ENCODE data around the gene ISLR2. TPM values are rescaled to one million over a fixed set of nuclear protein-coding genes. Genes with fewer than 3 reads are reported as not detected.

ISLR2 gene
- total and polyA plus RNA-seq, 2 donors (not counting 3 experiments of a cell fraction or from before 2014, with no cell fraction given), result not detected

GRCh38 chr15:74174219-74174957 lies 44.0 kb downstream of the ISLR2 start:
- no peak for TF ChIP-seq GATA2 (IDR thresholded peaks at IDR 0.05; ENCODE audit: insufficient read depth, insufficient read length, low read depth, low read length)
- TF ChIP-seq MYC (IDR thresholded peaks at IDR 0.05; ENCODE audit: low read depth, low read length), result no peak
- TF ChIP-seq, protein P1, sequence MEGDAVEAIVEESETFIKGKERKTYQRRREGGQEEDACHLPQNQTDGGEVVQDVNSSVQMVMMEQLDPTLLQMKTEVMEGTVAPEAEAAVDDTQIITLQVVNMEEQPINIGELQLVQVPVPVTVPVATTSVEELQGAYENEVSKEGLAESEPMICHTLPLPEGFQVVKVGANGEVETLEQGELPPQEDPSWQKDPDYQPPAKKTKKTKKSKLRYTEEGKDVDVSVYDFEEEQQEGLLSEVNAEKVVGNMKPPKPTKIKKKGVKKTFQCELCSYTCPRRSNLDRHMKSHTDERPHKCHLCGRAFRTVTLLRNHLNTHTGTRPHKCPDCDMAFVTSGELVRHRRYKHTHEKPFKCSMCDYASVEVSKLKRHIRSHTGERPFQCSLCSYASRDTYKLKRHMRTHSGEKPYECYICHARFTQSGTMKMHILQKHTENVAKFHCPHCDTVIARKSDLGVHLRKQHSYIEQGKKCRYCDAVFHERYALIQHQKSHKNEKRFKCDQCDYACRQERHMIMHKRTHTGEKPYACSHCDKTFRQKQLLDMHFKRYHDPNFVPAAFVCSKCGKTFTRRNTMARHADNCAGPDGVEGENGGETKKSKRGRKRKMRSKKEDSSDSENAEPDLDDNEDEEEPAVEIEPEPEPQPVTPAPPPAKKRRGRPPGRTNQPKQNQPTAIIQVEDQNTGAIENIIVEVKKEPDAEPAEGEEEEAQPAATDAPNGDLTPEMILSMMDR (IDR thresholded peaks at IDR 0.05; ENCODE audit: extremely low read depth in 1 of 2, insufficient read depth in 1 of 2, low read depth in 1 of 2, low read length in 2 of 2), result no peak
- no peak for TF ChIP-seq MAX (IDR thresholded peaks at IDR 0.05; ENCODE audit: insufficient read depth, insufficient read length)
- no peak for TF ChIP-seq POLR2A (IDR thresholded peaks at IDR 0.05; ENCODE audit: low read depth, low read length)
- TF ChIP-seq POLR2AphosphoS5 (IDR thresholded peaks at IDR 0.05; ENCODE audit: insufficient read depth, low read depth, low read length), result no peak
- TF ChIP-seq EZH2 (IDR thresholded peaks at IDR 0.05; ENCODE audit: borderline replicate concordance, low read depth, low read length, severe bottlenecking), result no peak
- TF ChIP-seq FOS (IDR thresholded peaks at IDR 0.05; ENCODE audit: borderline replicate concordance, insufficient read depth, low read length), result no peak
- TF ChIP-seq JUN (IDR thresholded peaks at IDR 0.05; ENCODE audit: borderline replicate concordance, insufficient read depth, insufficient read length, low read depth), result no peak
- dilution Hi-C loops (cut with MboI; ENCODE audit: extremely low pct_ligation_motif_present, low sequenced_read_pairs) (no loop called here), intact Hi-C loops (cut with micrococcal nuclease) (no loop called here)
- Histone ChIP-seq H3K9me1 (replicated peaks; ENCODE audit: control insufficient read depth, extremely low read depth, insufficient read depth, low read length) (no peaks in the 10 kb centered on the region), H3K9ac (replicated peaks; ENCODE audit: extremely low read depth, insufficient read depth, low read length) (no peak overlapping the region), H3K4me2 (ENCODE audit: insufficient read depth, low read length) (no peak overlapping the region), H3K9me3 (replicated peaks; ENCODE audit: control insufficient read depth, insufficient read depth, low read length) (no peaks in the 10 kb centered on the region), H3K4me1 (ENCODE audit: control insufficient read depth, extremely low read depth, insufficient read depth, low read length) (peaks cover 9% of the 10 kb centered on the region), H3K27me3 (ENCODE audit: control insufficient read depth in 2 of 2, insufficient read depth in 2 of 2, low read length in 2 of 2) (no peaks in the 10 kb centered on the region), H4K20me1 (replicated peaks; ENCODE audit: control insufficient read depth, extremely low read depth, insufficient read depth, low read length) (no peaks in the 10 kb centered on the region), H2AFZ (ENCODE audit: low read depth, low read length) (no peak overlapping the region), H3K36me3 (ENCODE audit: control insufficient read depth in 2 of 2, extremely low read depth in 1 of 2, insufficient read depth in 2 of 2, low read length in 2 of 2) (no peaks in the 10 kb centered on the region), H3K27ac (ENCODE audit: insufficient read depth, low read depth, low read length) (no peak overlapping the region), H3K4me3 (replicated peaks in 1 of 3; ENCODE audit: insufficient read depth in 1 of 3, low read depth in 1 of 3, low read length in 3 of 3) (no peak overlapping the region), H3K79me2 (ENCODE audit: control insufficient read depth, insufficient read depth, low read length) (no peaks in the 10 kb centered on the region)
- BruUV-seq (replicated peaks), result no TSS peak
- ChIA-PET POLR2A (no interaction called here), CTCF (interaction anchor here (0.8 to 1.4 kb wide), 2 partner anchors 13 to 22 kb away, joined by 3 read pairs; no protein-coding TSS in a partner anchor)
- DNase-seq (ENCODE audit: low read depth, low spot score) (no peak), FAIRE-seq (no peak)
